HG02852 (cell line): ENCODE data around the gene CLNK.
"Not testable (repeated sequence)": the region's sequence is repeated elsewhere in the genome, so short reads cannot be mapped to it uniquely, and the experiment has no call there.

Experiments used
- ATAC-seq: cut with Tn5 transposase; IDR thresholded peaks from one replicate; pipeline ENCODE4 v1.9.1; 2021; ENCODE audit warnings: mild to moderate bottlenecking, moderate library complexity; ENCODE audit not compliant: unreplicated experiment

The CLNK gene

DNA sequence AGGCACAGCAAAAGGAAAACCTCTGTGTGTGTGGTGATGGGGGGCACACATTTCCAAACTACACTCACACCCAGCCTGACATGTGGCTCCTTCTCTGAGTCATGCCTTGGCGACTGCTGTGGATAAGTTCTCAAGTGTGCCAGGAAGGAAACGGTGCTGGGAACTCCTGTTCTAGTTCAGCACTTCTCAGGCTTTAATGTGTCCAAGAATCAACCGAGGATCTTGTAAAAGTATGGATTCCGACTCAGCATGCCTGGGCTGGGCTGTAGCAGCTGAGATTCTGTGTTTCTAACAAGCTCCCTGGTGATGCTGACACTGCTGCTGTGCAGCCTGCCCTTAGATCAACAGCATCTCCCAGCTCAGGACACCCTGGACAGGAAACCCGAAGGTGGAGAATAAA lies 20.2 kb downstream of the CLNK start:
- ATAC-seq: no peak

DNA sequence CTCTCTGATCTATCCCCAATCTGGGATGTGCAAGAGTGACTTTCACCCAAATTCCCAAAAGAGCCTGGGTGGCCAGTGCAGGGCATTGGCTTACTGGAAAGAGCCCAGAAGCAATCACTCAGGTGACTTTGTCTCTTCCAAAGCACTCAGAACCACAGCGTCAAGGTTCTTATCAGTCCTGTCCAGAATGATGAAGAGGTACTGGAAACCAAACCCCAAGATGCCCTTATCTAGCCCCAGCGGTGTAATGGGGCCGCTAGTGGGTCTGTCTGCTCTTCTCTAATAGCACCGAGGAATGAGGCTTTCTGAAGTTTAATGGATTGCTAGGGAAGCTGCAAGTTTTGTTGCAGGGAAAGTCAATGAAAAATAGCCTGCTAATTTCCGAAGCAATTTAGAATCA lies 21.6 kb downstream of the CLNK start:
- ATAC-seq: no peak

DNA sequence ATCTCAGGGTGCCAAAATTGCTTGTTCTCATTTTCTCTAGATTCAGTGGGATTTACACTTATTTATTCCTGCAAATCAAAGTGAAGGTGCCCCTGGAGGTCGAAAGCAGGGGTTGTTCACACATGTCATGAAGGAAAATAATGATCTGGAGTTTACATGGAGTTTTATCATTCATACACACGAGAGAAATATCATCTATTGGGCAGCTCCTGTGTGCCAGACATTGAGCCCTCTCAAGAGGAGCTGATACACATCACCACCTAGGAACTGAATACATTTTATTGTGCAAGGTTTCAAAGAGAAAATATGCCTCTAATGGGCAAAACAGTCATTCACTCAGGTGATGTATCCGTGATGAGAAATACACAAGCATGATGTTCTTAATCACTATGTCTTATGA lies 23.5 kb downstream of the CLNK start:
- ATAC-seq: no peak

DNA sequence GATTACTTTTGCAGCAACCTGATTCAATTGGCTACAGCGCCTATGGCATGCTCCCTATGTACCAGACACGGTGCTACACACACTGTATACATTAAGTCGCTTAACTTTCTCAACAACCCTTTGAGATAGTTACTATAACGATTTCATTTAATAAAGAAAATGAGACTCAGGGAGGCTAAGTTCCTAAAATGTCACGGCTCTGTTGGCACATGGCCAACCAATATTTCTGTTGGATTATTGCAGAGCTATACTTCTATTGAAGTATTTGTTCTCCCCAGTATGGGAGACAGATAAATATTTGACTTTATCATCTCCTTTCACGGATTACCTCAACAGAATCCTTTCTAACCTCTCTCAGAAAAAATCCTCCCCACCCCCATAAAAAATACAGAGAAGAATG lies 25.3 kb downstream of the CLNK start:
- ATAC-seq: no peak

DNA sequence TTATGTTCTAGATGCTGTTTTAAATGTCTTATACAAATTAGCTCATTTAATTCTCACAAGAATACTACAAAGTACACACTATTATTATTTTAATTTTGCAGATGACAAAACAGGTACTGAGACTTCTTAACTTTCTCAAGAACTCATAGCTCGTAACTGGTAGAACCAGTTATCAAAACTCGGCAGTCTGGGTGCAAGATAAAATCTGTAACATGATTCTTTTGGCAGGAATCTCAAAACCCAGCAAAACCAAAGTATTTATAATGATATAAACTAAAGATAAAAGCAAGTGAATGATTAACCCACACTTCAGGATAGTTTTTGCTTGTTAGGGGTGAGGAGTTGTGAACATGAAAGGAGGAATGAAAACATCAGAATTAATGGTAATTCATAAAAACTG lies 27.6 kb downstream of the CLNK start:
- ATAC-seq: no peak

DNA sequence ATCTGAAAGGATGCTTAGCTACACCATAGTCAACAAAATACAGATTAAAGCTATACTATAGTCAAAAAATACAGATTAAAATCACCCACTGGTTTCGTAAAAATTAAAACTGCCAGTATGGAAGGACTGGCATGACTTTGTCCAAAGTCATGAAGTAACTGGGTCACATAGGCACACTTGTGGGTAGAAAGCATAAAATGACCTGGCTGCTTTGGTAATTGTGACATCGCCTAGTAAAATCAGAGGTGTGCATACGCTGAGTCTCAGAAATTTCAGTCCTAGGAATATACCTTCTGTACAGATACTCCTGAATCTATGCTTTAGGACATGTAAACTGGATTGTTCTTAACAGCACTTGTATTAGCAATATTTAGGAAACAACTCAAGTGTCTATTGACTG lies 28.1 kb downstream of the CLNK start:
- ATAC-seq: no peak

DNA sequence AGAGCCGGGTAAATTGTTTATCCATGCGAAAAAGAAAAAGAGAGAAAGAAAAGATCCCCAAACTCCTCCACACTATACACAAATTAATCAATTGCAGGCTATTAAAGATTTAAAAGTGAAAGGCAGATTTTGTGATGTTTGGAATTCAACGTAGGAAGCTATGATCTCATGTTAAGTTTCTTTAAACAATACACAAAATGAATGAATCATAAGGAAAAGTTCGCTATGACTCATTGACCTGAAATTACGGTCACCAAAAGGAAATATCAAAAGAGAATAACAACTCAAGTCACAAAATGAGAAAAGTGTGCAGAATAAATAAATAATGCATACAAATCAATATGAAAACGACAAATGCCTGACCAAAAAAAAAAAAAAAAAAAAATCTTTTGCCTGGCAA lies 28.6 kb downstream of the CLNK start:
- ATAC-seq: no peak

DNA sequence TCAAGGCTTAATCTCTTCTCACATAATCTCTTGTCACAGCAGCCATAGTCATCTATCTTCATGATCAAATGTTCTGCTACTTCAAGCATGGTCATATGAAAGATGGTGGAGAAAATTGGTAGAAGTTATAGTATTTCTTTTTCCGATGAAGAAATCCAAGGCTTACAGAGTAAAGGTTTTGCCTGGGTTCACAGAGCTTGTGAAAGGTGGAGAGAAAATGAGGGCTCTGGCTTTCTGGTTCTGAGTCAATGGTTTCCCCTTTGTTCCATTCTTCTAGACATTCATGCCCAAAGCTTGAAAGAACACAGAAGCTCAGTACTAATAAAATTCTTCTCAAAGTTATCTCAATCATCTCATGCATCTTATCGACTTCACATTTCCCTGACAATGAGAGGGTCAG lies 36.1 kb downstream of the CLNK start:
- no peak for ATAC-seq

DNA sequence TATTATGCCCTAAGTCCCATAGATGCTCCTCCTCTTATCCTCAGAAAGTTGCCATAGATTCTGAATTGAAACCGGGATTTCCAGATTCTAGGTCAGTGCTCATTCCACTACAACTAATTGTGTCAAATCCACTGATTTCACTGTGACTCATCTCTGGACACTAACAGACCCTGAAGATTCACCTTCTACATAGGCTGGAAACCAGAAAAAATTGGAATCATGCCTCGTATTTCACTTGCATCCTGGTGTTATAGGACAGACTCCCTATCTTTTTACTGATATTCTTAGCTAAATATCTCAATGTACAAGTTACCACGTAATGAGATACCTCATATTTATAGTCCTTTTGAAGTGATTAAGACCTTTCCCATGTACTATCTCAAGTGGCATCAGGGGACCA lies 36.7 kb downstream of the CLNK start:
- ATAC-seq: no peak

DNA sequence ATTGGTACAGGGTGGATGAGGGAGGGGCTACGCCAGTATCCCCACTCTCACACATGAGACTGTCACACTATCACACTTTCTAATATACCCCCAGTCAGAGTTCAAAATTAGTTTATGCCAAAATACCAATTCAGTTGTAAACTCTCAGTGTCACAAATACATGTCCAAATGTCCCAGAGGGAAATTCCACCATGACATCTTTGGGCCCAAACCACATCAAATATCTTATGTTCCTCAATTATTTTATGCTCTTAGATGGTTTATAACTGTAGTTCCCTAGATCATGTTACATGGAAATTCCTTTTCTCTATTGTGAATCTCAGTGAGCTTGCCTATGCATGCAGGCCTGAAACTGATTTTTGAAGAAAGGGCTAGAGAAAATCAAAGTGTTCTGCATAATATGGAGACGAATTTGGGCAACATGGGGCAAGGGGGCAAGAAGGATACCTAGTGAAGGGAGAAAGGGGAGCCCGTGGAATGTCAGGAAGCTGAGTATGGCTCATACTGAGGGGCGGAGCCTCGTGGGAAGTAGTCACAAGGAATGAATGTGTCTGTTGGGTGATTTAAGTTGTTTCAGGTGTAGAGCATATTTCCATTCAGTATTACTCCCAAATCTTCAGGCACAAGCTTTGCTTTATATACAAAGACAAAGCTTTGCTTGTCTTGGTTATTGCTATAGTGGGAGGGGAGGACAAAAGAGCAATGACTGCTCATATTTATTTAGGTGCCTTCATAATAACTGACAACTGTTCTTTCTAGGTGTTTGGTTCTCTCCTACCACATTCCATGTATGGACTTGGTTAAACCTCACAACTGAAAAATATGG lies 40.8 kb downstream of the CLNK start:
- no peak for ATAC-seq

DNA sequence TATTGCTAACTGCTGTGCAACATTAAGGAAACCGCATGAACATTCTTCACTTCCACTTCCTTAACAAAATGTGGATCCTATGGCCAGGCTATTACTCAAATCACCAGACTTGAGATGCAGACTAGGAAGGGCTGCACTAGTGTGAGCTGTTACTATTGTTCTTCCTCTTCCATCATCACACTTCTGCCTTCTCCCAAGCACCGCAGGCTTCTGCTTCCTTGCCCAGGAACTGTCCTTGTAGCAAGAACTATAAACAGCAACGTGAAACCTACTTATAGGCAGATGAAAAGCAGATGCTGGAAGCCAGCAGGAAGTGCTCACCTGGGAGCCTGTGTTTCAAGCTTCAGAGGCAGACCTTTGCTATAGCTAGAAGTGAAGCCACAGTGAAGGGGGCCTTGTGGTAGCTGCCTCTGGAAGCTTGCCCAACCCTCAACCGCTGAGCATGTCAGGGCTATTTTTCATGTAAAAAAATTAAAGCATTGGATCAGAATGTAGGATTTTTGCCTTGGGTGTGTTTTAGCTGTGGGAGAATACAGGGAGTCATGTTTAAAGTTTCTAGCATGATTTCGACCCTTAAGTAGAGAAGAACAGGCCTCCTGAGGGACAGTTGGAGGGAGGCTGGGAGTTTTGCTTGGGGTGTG lies 43.9 kb downstream of the CLNK start:
- no peak for ATAC-seq

DNA sequence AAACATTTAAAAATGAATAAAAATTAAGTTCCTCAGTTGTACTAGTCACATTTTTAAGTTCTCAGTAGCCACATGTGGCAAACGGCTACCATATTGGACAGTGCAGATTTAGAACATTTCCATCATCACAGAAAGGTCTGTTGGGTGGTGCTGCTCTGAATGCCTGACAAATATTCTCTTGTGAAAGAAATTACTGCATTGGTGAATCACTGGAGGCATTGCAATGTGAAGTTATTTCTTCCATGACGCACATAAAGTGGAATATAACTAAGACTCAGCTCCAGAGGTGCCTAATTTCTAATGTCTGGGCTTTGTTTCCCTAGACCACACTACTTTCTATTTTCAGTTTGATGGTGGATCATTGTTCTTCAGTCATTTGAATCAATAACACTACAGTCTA lies 44.9 kb downstream of the CLNK start:
- no peak for ATAC-seq

DNA sequence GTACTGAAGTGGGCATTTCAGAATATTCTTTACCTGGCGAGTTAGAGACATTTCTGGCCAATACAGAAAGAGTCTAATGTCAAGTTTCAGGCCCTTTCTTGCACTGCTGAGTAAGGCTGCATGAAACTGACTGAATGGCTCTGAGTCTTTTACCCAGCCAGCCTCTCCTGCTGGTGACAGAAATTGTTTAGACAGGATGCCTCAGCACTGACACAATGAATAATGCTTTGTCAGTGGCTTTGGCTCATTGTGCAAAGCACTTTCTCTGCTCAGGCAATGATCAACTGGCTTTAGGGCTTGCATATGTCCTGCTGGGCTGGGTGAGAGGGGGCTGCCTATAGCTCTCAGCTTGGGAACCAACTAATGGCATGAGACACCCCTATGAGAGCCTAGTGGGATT lies 45.5 kb downstream of the CLNK start:
- no peak for ATAC-seq

DNA sequence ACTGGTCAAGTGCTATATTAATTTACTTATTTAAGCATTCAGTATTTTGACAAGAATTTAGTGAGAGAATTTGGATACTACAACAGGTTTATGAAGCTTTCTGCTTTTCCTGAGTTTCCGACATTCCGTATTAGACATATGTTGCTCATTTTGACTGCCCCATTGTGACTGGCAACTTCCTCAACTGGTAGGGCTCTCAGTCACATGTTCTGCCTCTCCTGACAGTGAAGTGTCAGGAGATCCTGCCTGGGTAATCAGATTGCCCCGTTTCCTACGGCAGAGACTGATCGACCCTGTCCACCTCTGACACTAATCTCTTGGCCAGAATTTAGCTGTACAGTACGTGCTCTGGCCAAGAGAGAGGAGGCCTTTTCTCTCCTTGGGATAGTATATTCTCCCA lies 49.5 kb downstream of the CLNK start:
- no peak for ATAC-seq

DNA sequence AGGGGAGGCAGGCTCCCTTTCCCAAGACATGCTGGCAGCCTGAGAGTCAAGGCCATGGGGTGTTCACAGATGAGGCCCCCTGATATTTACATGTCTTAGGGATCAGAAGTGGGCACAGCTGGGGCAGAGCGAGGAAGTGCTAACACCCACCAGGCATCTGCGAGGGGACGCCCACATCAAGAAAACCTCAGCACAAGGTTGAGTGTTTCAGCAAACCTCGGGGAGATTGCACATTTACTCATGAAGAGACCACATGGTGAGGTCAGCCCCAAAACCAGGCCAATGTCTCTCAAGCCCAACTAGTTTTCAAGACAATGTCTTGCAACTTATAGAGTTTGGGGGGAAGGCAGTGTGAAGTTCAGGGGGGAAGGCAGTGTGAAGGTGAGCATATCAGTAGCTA lies 55.2 kb downstream of the CLNK start:
- ATAC-seq: peak; percentile 69

DNA sequence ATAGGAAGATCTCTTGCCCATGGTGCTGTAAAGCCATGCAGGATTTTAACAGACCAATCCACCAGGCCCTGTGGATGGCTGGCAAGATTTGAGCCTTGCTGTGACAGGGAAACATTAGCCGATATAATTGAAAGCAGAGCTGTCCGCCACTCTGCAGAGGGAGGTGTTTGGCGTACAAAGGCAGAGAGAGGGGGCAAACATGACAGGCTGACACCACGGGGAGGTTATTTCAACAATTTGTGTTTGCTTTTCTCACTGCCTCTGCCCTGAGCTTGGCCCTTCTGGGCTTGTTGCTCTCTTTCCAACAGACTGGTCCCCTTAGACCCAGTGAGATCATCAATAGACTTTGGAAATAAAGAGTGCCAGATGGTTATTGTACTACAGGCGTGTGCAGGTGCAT lies 59.4 kb downstream of the CLNK start:
- no peak for ATAC-seq

DNA sequence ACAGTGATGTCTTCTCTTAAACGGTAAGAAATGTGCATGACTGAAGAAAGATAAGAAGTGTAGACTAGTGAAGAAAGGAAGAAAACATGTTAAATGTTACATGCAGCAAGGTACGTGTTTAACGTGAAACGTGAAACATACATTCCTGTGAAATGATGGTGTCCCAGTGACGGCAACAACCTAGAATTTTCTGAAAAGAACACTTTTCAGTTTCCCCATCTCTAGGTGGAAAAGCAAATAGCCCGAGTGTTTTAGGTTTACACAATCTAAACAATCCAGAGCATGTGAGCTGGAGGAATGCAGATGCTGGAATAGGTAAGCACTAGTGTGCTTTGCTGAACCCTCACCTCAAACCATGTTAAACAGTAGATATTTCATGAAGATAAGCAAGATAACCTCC lies 60.7 kb downstream of the CLNK start:
- ATAC-seq: no peak

DNA sequence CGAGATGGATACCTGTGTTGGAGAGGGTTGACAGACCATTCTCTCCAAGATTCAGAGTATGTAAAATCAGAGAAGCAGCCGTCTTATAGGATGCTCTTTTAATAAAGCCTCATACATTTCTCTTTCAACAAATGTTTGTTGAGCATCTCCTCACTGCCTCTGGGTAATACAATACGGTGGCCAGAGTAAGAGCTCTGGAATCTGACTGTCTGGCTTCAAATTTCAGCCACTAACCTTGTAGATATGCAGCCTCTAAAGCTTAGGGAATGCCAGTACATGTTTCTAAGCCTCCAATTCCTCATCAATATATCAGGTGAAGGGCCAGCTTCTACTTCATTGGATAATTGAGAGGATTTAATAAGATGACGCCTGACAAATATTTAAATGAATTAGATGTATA lies 61.3 kb downstream of the CLNK start:
- no peak for ATAC-seq

DNA sequence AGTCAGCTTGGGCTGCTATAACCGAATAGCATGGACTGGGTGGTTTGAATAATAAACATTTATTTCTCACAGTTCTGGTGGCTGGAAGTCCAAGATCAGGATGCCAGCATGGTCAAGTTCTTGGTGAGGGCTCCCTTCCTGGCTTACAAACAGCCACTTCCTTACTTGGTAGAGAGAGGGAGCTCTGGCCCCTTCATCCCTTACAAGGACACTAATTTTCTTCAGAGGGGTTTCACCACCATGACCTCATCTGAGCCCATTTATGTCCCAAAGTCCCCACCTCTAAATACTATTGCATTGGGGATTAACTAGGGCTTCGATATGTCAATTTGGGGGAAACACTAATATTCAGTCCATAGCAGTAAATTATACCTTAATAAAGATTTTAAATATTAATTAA lies 61.8 kb downstream of the CLNK start:
- ATAC-seq: no peak

DNA sequence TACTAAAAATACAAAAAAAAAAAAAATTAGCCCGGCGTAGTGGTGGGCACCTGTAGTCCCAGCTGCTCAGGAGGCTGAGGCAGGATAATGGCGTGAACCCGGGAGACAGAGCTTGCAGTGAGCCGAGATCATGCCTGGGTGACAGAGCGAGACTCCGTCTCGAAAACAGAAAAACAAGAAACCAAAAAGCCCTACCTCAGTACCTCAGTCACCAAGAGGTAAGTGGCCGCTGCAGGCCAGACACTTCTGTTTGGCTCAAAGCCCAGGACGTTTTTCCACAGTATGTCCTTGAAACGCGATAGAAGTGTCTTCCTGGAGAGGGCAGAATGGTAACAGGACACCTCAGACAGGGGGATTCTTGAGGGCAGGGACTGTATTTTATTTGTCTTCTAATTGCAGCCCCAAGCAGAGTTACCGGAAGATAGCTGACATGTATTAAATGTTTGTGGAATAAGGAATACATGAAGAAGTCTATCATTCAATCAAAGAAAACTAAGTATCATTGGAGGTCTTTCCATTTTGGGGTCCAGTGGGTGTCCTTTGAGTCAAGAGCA lies 63.6 kb downstream of the CLNK start:
- no peak for ATAC-seq

DNA sequence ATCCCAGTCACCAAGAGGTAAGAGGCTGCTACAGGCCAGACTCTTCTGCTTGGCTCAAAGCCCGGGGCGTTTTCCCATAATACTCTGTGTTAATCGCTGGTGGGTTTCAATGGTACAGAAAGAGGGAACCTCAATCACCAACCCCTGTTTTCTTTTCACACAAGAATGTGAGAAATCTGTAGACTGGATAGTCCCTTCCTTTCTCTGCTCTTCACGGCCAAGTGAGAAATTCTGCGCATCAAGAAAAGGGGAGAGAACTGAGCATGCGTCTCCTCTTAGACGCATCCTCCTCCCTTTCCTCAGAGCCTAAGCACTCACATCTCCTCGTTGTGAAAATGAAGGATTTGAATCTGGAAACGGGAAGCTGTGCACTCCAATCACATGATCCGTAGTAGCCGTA lies 64.7 kb downstream of the CLNK start:
- ATAC-seq: no peak

DNA sequence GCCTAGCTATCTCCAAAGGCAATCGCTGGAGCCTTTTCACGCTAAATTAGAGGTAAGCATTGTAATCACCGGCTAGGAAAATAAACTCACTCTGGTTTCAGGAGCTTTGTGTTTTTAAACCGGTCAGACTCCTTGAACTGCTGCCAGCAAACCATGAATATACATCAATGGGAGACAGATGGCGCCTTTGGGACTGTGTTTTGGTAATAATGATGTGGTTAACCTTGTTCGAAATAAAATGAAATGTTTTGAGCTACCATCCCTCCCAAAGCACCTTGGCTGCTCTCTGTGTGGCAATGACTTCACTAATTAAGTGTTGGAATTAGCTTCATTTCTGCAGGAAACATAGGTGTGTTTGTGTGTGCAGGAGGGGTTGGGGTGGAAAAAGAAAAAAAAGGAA lies 65.3 kb downstream of the CLNK start:
- no peak for ATAC-seq

DNA sequence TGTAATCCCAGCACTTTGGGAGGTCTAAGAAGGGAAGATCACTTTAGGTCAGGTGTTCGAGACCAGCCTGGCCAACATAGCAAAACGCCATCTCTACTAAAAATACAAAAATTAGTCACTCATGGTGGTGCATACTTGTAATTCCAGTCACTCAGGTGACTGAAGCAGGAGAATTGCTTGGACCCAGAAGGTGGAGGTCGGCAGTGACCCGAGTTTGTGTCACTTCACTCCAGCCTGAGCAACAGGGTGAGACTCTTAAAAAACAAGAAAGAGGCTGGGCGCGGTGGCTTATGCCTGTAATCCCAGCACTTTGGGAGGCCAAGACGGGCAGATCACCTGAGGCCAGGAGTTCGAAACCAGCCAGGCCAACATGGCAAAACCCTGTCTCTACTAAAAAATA lies 69.6 kb downstream of the CLNK start:
- ATAC-seq: not testable (repeated sequence)
